CD4-positive, alpha-beta T cell treated with Interleukin-17A for 4 hours (primary cell): ENCODE measurements around the gene DICER1.
"Not testable (repeated sequence)": the region's sequence is repeated elsewhere in the genome, so short reads cannot be mapped to it uniquely, and the experiment has no call there.

Source experiments
- DNase-seq: peaks from one replicate; pipeline ENCODE4 v3.0.0-alpha.2; 2020; ENCODE audit warnings: mixed read lengths

Gene DICER1, protein sequence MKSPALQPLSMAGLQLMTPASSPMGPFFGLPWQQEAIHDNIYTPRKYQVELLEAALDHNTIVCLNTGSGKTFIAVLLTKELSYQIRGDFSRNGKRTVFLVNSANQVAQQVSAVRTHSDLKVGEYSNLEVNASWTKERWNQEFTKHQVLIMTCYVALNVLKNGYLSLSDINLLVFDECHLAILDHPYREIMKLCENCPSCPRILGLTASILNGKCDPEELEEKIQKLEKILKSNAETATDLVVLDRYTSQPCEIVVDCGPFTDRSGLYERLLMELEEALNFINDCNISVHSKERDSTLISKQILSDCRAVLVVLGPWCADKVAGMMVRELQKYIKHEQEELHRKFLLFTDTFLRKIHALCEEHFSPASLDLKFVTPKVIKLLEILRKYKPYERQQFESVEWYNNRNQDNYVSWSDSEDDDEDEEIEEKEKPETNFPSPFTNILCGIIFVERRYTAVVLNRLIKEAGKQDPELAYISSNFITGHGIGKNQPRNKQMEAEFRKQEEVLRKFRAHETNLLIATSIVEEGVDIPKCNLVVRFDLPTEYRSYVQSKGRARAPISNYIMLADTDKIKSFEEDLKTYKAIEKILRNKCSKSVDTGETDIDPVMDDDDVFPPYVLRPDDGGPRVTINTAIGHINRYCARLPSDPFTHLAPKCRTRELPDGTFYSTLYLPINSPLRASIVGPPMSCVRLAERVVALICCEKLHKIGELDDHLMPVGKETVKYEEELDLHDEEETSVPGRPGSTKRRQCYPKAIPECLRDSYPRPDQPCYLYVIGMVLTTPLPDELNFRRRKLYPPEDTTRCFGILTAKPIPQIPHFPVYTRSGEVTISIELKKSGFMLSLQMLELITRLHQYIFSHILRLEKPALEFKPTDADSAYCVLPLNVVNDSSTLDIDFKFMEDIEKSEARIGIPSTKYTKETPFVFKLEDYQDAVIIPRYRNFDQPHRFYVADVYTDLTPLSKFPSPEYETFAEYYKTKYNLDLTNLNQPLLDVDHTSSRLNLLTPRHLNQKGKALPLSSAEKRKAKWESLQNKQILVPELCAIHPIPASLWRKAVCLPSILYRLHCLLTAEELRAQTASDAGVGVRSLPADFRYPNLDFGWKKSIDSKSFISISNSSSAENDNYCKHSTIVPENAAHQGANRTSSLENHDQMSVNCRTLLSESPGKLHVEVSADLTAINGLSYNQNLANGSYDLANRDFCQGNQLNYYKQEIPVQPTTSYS (N-terminal part only)

GRCh38 chr14:95157327-95158189, at the start of gene DICER1:
Gene DICER1 (minus strand): TSS chr14:95157529. CDS start chr14:95133458, 24,071 bp downstream.
- peak; percentile 94 for DNase-seq

- no peak for DNase-seq
Observed at GRCh38 chr14:95206534-95206933, 49.2 kb upstream of the DICER1 start.

DNA sequence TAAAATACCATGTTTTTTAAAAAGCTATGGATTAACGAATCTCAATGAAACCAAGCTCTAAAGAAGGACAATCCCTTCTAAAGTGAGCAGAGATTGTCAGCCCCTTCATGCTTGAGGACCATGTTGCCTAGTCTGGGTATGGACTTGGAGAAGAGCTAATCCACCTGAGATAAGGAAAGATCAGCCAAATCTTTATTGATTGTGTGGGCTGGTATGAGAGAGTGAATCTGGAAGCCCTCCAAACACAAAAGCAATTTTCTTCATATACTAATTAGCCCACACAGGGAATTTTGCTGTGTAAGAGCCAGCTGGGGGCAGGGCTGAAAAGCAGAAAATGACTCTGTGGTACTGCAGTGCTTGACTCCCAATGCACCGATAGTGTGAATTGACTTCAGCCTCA, 47.4 kb upstream of the DICER1 start:
- DNase-seq: no peak

GRCh38 chr14:95201745-95202144, 44.4 kb upstream of the DICER1 start:
- DNase-seq: not testable (repeated sequence)

- no peak for DNase-seq
Observed at GRCh38 chr14:95200404-95200803, 43.1 kb upstream of the DICER1 start.

DNA sequence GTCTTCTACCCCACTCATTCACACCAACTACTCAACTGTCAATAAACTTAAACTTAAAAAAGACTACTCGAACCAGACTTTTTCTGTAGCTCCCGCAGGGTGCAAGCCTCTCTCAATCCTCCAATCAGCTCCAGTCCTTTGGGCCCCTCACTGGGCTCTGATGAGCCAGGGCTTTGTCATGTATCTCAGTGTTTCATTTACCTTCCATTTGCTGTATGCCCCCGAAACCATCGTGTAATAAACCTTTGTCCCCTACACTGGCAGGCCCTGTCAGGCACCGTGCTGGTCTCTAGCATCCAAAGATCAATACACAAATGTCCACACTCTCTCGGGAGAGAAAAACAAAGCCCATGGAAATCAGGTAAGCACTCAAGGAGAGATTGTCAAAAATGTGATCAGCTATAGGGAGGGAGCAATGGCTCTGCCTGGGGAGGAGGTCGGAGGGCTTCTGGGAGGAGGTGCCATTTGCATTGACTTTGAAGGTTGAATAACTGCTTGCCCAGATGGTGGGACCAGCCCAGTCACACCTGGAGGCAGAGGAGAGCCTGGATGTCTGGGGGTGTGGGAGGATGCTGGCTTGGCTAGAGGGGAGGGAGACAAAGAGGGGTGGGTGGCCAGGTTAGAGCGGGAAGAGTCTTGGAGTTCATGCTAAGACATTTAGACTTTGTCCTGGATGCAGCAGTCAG, 42.1 kb upstream of the DICER1 start:
- DNase-seq: no peak

- no peak for DNase-seq
Observed at GRCh38 chr14:95198320-95198719, 41.0 kb upstream of the DICER1 start.

DNA sequence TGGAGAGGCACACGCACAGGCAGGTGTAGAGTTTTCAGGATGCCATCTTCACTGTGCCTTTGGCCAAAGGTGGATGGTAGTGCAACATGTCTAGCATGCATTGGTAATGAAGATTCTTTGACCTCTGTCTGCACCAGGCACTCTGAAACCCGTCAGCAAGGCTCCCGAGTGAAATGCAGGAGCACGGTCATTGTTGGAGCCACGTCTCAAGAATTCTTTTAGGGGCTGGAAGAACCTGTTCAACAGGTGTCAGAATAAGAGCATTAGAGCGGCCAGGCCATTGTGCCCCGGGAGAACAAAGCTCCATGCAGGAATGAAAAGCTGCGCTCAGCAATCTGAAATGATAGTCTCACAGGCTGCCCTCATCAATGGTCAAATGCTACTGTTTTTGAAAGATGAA, 40.2 kb upstream of the DICER1 start:
- DNase-seq: no peak

DNA sequence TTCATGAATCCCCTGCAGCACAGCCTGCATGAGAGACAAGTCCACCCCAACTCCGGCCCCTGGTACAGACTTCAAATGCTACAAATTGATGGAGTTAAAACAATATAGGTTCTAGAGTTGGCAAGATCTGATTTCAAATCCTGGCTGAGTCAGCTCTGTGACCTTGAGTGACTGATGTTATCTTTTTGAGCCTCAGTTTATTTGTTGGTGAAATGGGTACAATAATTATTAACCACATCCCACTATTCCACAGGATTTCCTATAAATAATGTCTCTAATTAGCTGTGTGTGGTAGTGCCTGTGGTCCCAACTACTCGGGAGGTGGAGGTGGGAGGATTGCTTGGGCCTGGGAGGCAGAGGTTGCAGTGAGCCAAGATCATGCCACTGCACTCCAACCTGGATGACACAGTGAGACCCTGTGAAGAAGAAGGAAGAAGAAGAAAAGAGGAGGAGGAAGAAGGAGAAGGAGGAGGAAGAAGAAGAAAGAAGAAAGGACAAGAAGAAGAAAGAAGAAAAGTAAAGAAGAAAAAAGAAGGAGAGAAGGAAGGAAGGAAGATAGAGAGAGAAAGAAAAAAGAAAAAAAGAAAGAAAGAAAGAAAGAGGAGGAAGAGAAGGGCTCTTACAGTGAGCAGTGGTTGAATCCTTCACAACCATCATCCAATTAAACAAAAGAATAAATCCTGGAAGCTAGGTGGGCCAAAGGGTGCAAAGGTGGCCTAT, 39.7 kb upstream of the DICER1 start:
- no peak for DNase-seq

DNA sequence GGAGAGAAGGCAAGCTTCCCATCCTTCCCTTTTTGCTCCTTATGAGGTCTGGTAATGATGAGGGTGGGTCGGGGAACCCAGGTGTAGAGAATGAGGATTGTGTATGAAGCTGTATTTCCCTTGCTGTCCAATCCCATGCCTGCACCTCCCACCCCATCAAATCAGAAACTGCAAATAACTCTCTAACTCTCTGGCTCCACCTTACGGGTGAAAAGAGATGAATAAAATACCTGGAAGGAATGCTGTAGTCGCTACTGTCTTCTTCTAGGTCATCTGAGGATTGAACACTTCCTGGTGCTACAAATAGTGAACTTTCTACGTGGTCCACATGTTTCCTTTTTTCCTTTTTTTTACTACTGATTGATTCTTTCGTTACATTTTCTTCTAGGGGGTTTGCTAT, 38.9 kb upstream of the DICER1 start:
- no peak for DNase-seq

DNA sequence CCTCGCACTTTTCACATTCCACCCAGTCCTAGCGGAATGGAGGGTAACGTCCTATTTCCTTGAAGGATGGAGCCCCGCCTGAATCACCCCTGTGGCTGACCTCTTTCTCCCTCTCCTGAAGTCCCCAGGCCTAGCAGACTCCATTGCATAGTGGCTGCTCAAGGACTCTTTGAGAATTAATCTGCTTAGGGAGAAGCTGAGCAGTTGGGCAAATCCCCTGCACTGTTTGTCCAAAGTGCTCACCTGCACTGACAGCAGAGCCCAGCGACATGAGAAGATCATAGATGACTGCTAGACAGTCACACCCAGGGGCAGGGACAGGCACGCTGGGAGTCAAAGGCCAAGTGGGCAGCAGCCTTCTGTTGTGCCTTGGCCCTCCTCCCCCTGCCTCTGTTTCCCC, 37.7 kb upstream of the DICER1 start:
- no peak for DNase-seq

DNA sequence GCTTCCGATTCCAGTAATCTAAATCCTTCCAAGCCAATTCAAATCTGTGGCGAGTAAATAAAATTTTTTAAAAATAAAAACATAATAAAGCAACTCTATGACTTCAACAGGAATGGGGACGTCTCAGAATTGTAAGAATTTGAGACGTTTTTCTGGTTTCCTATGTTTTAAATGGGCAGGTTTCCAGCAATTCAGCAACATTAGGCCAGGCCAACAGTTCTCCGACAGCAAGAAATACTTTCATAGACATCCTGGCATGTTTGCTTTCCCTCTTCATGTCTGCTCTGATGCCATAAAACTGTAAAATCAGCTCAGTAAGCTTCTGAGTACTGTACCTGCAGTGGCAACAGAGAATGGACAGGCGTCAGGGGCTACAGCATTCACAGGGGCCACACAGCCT, 35.8 kb upstream of the DICER1 start:
- no peak for DNase-seq

DNA sequence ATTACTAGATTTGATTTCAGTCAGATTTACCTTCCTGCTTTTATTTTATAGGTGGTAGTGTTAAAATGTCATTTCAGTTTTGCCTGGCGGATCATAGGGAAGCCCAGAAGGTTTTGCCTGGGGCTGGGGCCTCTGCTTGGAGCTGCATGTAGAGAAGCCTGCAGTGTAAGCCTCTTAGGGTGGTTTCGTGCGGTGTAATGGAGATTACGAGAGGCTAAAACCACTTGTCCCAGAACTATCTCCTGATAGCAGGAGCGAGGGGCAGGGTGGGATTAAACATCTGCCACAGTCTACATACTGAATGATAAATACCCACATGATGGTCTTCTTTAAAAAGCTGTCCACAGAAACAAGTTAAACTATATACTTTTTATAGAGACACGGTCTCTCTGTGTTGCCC, 35.0 kb upstream of the DICER1 start:
- no peak for DNase-seq

DNA sequence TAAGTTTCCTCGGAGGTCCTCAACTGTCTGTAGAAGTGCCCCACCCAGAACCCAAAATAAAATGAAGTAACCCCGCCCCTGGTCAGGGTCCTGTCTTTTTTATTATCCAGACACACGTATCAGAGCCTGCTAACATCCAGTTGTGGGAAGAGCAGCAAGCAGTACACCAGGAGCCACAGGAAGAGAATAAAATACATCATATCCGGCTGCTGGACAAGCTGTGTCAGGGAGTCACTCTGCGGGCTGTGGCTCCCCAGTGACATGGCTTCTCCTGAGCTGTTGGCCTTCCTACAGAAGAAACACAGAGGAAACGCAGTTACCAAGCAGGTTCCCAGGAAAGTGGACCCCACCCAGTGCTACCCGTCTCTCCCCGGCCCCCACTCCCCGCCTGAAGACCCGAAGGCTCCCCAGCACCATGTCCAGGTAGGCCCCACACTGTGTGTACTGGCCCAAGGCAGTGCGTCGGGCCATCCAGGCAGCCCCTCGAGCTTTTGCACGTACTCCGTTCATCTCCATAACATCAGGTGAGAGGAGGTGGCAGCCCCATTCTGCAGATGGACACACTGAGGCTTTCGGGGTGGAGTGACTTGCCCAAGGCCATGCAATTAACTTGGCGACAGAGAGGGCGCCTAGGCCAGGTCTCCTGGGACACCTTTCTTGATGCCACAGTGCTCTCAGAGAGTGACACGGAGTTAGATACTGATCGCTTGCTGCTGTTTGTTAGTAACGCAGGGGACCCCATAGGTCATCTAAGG, 34.3 kb upstream of the DICER1 start:
- no peak for DNase-seq

- no peak for DNase-seq
Observed at GRCh38 chr14:95190857-95191256, 33.5 kb upstream of the DICER1 start.

DNA sequence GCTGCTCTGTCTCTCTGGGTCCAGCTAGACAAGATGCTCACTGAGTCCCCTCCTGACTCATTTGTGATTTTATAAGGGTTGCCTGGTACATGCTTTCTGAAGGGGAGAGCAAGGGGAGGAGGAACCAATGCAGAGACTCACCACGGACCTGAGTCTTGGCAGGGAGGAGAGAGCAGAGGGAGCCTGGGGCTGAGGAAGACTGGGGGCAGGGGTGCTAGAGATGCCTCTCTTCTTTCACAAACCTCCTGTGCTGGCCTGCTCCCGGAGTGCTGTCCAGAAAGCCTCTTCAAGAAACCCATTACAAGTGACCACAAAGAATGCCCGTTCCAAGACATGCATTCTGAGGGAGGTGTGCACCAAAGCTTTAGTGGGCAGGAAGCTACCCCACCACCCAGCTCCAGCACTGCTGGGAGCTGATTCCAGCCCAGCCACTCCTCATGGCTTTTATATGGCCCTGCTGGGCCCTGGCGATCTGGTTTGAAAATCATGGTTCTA, 33.1 kb upstream of the DICER1 start:
- no peak for DNase-seq

DNA sequence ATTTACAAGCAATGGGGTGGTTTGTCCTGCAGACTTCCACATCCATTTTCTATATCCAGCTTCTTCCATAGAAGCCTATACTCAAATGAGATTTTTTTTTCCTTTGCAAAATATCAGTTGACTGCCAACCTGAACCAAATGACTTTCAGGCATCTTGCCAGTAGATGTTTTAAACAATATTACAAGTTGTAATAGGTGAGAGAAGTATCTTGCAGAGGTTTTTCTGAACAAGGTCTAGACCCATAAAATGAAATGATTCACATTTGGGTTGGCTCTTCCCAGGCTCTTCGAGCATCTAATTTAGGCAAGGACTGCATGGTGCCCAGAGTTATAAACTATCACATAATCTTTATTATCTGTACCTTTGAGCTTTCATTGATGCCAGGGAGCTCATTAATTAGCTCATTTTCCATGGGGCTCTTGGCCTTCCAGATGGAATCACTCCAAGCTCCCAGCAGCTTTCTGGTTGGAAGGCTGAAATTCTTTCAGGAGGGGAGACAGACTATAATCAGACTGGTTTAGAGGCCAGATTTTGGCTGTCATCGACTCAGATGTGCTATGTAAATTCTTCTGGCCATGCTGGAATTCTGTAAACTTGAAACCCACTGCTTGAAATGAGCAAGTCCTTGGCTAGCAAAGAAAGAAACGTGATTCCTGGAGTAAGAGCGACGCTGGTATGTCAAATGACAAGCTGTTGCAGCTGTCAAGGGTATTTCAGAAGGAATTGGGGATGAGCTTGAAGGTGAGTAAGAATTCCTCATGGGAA, 32.2 kb upstream of the DICER1 start:
- DNase-seq: no peak

GRCh38 chr14:95188380-95188779, 31.1 kb upstream of the DICER1 start:
- DNase-seq: no peak

GRCh38 chr14:95185767-95186392, 28.6 kb upstream of the DICER1 start:
- DNase-seq: no peak
